GM23338 (cell line): ENCODE results near the gene ECT2. TPM values are rescaled to one million over a fixed set of nuclear protein-coding genes. Genes with fewer than 3 reads are reported as not detected.

Experiments
- ATAC-seq: fragments of 200-7000 bp; cut with Tn5 transposase; 3 replicates; pipeline ENCODE4 v1.9.1; 2020
- DNase-seq: peaks from one replicate; pipeline ENCODE4 v3.0.0-alpha.2; 2015; ENCODE audit warnings: low spot score
- H2AFZ ChIP-seq: fragments of 200-600 bp; sonication (generic); 2 replicates; pipeline ENCODE4 v1.8.0; 2016; ENCODE audit warnings: antibody characterized with exemption, mild to moderate bottlenecking, moderate library complexity
- H3F3A ChIP-seq: fragments of 200-600 bp; sonication (generic); replicated peaks from 2 replicates; pipeline ENCODE4 v1.8.0; 2017; ENCODE audit warnings: antibody characterized with exemption, mixed run types, low read depth
- H3K27ac ChIP-seq: fragments of 200-600 bp; sonication (generic); 2 replicates; pipeline ENCODE4 v1.6.1; 2016; ENCODE audit warnings: low read depth
- H3K27me3 ChIP-seq: fragments of 200-600 bp; sonication (generic); 2 replicates; pipeline ENCODE4 v1.8.0; 2016; ENCODE audit warnings: mild to moderate bottlenecking, mixed run types, moderate library complexity; ENCODE audit not compliant: insufficient read depth
- H3K36me3 ChIP-seq: fragments of 200-600 bp; sonication (generic); 2 replicates; pipeline ENCODE4 v1.8.0; 2016; ENCODE audit warnings: mild to moderate bottlenecking; ENCODE audit not compliant: insufficient read depth
- H3K4me1 ChIP-seq: fragments of 200-600 bp; sonication (generic); 2 replicates; pipeline ENCODE4 v1.8.0; 2016; ENCODE audit warnings: mild to moderate bottlenecking, moderate library complexity; ENCODE audit not compliant: insufficient read depth
- H3K4me2 ChIP-seq: fragments of 200-600 bp; sonication (generic); 2 replicates; pipeline ENCODE4 v1.7.1; 2017; ENCODE audit warnings: mixed run types
- H3K4me3 ChIP-seq: fragments of 200-600 bp; sonication (generic); 2 replicates; pipeline ENCODE4 v1.6.1; 2016; ENCODE audit warnings: mixed run types
- H3K79me2 ChIP-seq: fragments of 200-600 bp; sonication (generic); replicated peaks from 2 replicates; pipeline ENCODE4 v1.8.0; 2017; ENCODE audit warnings: mild to moderate bottlenecking; ENCODE audit not compliant: insufficient read depth
- H3K9me2 ChIP-seq: fragments of 200-600 bp; sonication (generic); 2 replicates; pipeline ENCODE4 v1.8.0; 2017; ENCODE audit not compliant: insufficient read depth
- H4K20me1 ChIP-seq: fragments of 200-600 bp; sonication (generic); replicated peaks from 2 replicates; pipeline ENCODE4 v1.8.0; 2017; ENCODE audit warnings: mild to moderate bottlenecking; ENCODE audit not compliant: insufficient read depth
- H3K27ac Mint-ChIP-seq: 2 replicates; pipeline ENCODE4 v1.8.0; 2020; ENCODE audit warnings: inconsistent platforms, mild to moderate bottlenecking, moderate library complexity, mixed read lengths
- H3K27me3 Mint-ChIP-seq: 3 replicates; pipeline ENCODE4 v1.8.0; 2022; ENCODE audit warnings: low read depth, mild to moderate bottlenecking, moderate library complexity, mixed read lengths, inconsistent platforms; ENCODE audit not compliant: insufficient read depth, poor library complexity
- H3K36me3 Mint-ChIP-seq: 3 replicates; pipeline ENCODE4 v1.8.0; 2021; ENCODE audit warnings: low read depth, mild to moderate bottlenecking, inconsistent platforms, moderate library complexity, mixed read lengths
- H3K4me1 Mint-ChIP-seq: 3 replicates; pipeline ENCODE4 v1.8.0; 2020; ENCODE audit warnings: mild to moderate bottlenecking, inconsistent platforms, mixed read lengths
- H3K4me3 Mint-ChIP-seq: 3 replicates; pipeline ENCODE4 v1.8.0; 2021; ENCODE audit warnings: moderate library complexity, mild to moderate bottlenecking, inconsistent platforms, mixed read lengths
- H3K9me3 Mint-ChIP-seq: 3 replicates; pipeline ENCODE4 v1.8.0; 2020; ENCODE audit warnings: moderate library complexity, mild to moderate bottlenecking, inconsistent platforms, mixed read lengths
- CREB1 ChIP-seq: fragments of 250-450 bp; sonication (Bioruptor Pico); IDR thresholded peaks from 2 replicates; pipeline ENCODE4 v1.5.0; 2020; ENCODE audit warnings: low read depth, mild to moderate bottlenecking, moderate library complexity
- CTCF ChIP-seq, 2 experiments: fragments of 200-600 bp in 1 of 2; sonication (generic) in 1 of 2; conservative IDR thresholded peaks; 2 replicates each; pipeline versions ENCODE4 v1.5.1 to v1.6.1; 2016 to 2017; ENCODE audit warnings: antibody characterized with exemption in 2 of 2, low read depth in 2 of 2, mild to moderate bottlenecking in 2 of 2, moderate library complexity in 1 of 2
- ETS1 ChIP-seq: IDR thresholded peaks from 2 replicates; pipeline ENCODE4 v1.6.1; 2016; ENCODE audit warnings: antibody characterized with exemption
- EZH2 ChIP-seq: fragments of 200-600 bp; sonication (generic); IDR thresholded peaks from one replicate; pipeline ENCODE4 v1.8.0; 2017; ENCODE audit warnings: antibody characterized with exemption, mild to moderate bottlenecking, low read depth; ENCODE audit not compliant: unreplicated experiment
- EZH2phosphoT487 ChIP-seq: fragments of 200-600 bp; sonication (generic); IDR thresholded peaks from one replicate; pipeline ENCODE4 v1.8.1; 2018; ENCODE audit warnings: antibody characterized with exemption; ENCODE audit not compliant: unreplicated experiment
- JUNB ChIP-seq: IDR thresholded peaks from one replicate; pipeline ENCODE4 v1.6.1; 2016; ENCODE audit warnings: antibody characterized with exemption; ENCODE audit not compliant: unreplicated experiment
- NANOG ChIP-seq: IDR thresholded peaks from 2 replicates; pipeline ENCODE4 v1.6.1; 2016; ENCODE audit warnings: antibody characterized with exemption, borderline replicate concordance
- POLR2AphosphoS5 ChIP-seq: IDR thresholded peaks from 2 replicates; pipeline ENCODE4 v1.6.1; 2016; ENCODE audit warnings: antibody characterized with exemption, low read depth
- ZNF114 ChIP-seq: fragments of 250-450 bp; sonication (Bioruptor Pico); IDR thresholded peaks from 2 replicates; pipeline ENCODE4 v1.5.0; 2020; ENCODE audit warnings: mild to moderate bottlenecking, moderate library complexity
- ZNF331 ChIP-seq: fragments of 250-450 bp; sonication (Bioruptor Pico); IDR thresholded peaks from 2 replicates; pipeline ENCODE4 v1.5.0; 2020; ENCODE audit warnings: low read depth, mild to moderate bottlenecking, moderate library complexity
- ZNF462 ChIP-seq: fragments of 250-450 bp; sonication (Bioruptor Pico); IDR thresholded peaks from 2 replicates; pipeline ENCODE4 v1.5.0; 2020; ENCODE audit warnings: mild to moderate bottlenecking, moderate library complexity
- polyA plus RNA-seq: library from polyadenylated mRNA; unstranded; fragments of >200 nt; fragmentation: Nextera tagmentation; extraction: Ambion mirVana; gene quantifications from 2 replicates; pipeline ENCODE4 v1.2.1, GENCODE V29; 2016
- total RNA-seq: library from RNA; depleted of rRNA; stranded (reverse); fragments of >200 nt; shearing (Covaris generic); gene quantifications from 2 replicates; pipeline ENCODE4 v1.2.3, GENCODE V29; 2014

The ECT2 gene
- total and polyA plus RNA-seq, 2 experiments from 2014 or later, result 102 to 111 TPM

DNA sequence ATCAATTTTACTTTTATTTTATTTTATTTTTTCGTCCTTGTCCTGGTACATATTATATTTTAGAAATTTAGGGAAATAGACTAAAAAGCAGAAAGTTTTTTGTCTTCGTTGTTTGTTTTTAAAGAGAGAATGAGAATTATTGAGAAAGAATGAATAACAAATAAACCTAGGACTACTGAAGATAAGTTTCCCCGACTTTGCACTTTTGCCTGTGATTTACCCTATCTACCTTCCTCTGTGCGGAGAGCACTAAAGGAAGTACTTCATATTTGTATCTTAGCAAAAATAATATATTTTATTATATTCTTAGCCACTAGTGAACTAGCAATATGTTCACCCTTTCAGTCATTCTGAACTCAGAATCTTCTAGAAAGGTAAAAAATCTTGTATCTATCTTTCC is 60.6 kb downstream of the ECT2 start:
- Histone ChIP-seq H3F3A (no peaks in the 10 kb centered on the region), H3K79me2 (no peaks in the 10 kb centered on the region), H2AFZ (no peak overlapping the region), H3K4me1 (no peaks in the 10 kb centered on the region), H3K4me3 (no peak overlapping the region), H3K9me2 (no peaks in the 10 kb centered on the region), H3K4me2 (no peak overlapping the region), H4K20me1 (no peaks in the 10 kb centered on the region), H3K36me3 (peaks cover 19% of the 10 kb centered on the region; the same call in 1 of the 2 replicates), H3K27me3 (no peaks in the 10 kb centered on the region), H3K27ac (no peak overlapping the region)
- no peak for DNase-seq
- peaks cover 24% of the 10 kb centered on the region; the same call in 2 of the 3 replicates for H3K36me3 Mint-ChIP-seq
- no peaks in the 10 kb centered on the region for H3K9me3 Mint-ChIP-seq
- H3K27ac Mint-ChIP-seq, result no peak overlapping the region
- ATAC-seq, result no peak
- TF ChIP-seq ZNF331 (CRISPR knock-in tag), result no peak
- no peak for TF ChIP-seq CREB1 (CRISPR knock-in tag)
- no peak for TF ChIP-seq CTCF (conservative IDR thresholded peaks at IDR 0.05; ENCODE audit: low read depth in 2 of 2)
- no peak for TF ChIP-seq ETS1
- no peak for TF ChIP-seq JUNB
- TF ChIP-seq NANOG, result no peak
- no peaks in the 10 kb centered on the region for H3K4me1 Mint-ChIP-seq
- H3K4me3 Mint-ChIP-seq, result no peak overlapping the region
- H3K27me3 Mint-ChIP-seq, result no peaks in the 10 kb centered on the region

- H3K4me1 ChIP-seq, result no peaks in the 10 kb centered on the region
- H4K20me1 ChIP-seq, result no peaks in the 10 kb centered on the region
- H3K27me3 ChIP-seq, result no peaks in the 10 kb centered on the region
- peaks cover 14% of the 10 kb centered on the region for H3K36me3 ChIP-seq
- ATAC-seq (no peak), DNase-seq (no peak)
- no peak overlapping the region for H3K27ac ChIP-seq
- no peak overlapping the region for H3K27ac Mint-ChIP-seq
- H3K4me3 Mint-ChIP-seq, result no peak overlapping the region
- H3K79me2 ChIP-seq, result no peaks in the 10 kb centered on the region
- no peaks in the 10 kb centered on the region for H3F3A ChIP-seq
- H3K4me3 ChIP-seq, result no peak overlapping the region
- no peaks in the 10 kb centered on the region for H3K27me3 Mint-ChIP-seq
- H2AFZ ChIP-seq, result no peak overlapping the region
- H3K9me2 ChIP-seq, result no peaks in the 10 kb centered on the region
- H3K4me1 Mint-ChIP-seq, result no peaks in the 10 kb centered on the region
- H3K9me3 Mint-ChIP-seq, result no peaks in the 10 kb centered on the region
- H3K36me3 Mint-ChIP-seq, result peaks cover 13% of the 10 kb centered on the region; the same call in 2 of the 3 replicates
- H3K4me2 ChIP-seq, result no peak overlapping the region
- TF ChIP-seq ZNF462 (CRISPR knock-in tag) (no peak), POLR2AphosphoS5 (no peak), ZNF331 (CRISPR knock-in tag) (no peak), CTCF (conservative IDR thresholded peaks at IDR 0.05; ENCODE audit: low read depth in 2 of 2) (no peak), ZNF114 (CRISPR knock-in tag) (no peak), JUNB (no peak), NANOG (no peak), EZH2phosphoT487 (no peak), EZH2 (no peak)
Measured at GRCh38 chr3:172813462-172813861, 62.9 kb downstream of the ECT2 start.
